GM18909 (cell line): Measurements from ENCODE around the gene WNT2B.
"Not testable (repeated sequence)": the region's sequence is repeated elsewhere in the genome, so short reads cannot be mapped to it uniquely, and the experiment has no call there.

Experiments used
- ATAC-seq: cut with Tn5 transposase; IDR thresholded peaks from one replicate; pipeline ENCODE4 v1.9.1; 2021; ENCODE audit warnings: mild to moderate bottlenecking; ENCODE audit not compliant: unreplicated experiment, poor library complexity

The WNT2B gene

DNA sequence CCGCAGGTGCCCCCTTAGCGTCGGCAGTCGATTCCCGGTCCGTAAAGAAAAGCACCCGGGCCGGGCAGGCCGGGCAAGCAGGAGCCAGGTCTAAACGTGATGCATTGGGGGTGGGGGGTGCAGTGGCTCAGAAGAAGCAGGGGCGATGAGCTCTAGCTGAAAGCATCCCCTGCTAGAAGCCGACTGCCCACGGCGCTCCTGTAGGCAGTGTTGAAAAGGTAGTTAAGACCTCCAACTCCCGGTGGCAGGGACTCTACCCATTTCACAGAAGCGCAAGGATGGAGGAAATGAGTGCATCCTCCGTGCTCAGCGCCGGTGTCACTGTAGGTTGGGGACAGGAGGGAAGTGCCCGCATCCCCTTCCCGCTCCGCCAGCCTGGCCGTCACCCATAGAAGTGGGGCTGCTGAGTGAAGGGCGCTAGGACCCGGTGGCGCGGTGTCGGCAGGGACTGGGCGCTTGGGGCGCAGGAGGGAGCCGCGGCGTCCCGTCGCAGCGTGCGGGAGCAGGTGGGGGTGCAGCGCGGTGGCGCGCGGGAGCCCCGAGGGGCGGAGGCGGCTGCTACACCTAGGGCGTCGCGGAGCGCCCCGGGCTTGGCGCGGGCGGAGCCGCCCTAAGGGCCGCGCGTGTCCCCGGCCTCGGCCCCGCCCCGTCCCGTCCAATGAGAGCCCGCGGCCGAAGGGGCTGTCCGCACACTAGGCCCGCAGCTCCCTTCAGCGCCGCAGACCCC is at the start of gene WNT2B:
TSS of gene WNT2B (plus strand) at position 688 of the 727 bp plus-strand sequence. CDS start 298 bp downstream, outside the sequence.
- ATAC-seq: peak; percentile 55

DNA sequence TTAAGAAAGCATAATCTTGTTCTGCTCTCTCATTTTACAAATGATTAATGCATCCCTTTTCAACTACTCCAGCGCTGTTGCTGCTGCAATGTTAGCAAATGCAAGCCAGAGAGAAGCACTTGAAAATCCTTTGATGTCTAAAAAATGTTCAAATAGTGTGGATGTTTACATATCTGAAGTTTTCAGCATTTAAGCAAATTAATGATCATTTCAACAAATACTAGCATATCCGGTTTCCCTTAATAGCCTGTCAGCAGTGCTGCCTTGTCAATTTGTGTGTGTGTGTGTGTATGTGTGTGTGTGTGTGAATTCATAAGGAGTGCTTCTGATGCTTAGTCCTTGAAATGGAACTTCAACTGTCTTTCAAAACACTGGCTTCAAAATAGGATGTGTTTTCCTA is 48.1 kb upstream of the WNT2B start:
- ATAC-seq: no peak

DNA sequence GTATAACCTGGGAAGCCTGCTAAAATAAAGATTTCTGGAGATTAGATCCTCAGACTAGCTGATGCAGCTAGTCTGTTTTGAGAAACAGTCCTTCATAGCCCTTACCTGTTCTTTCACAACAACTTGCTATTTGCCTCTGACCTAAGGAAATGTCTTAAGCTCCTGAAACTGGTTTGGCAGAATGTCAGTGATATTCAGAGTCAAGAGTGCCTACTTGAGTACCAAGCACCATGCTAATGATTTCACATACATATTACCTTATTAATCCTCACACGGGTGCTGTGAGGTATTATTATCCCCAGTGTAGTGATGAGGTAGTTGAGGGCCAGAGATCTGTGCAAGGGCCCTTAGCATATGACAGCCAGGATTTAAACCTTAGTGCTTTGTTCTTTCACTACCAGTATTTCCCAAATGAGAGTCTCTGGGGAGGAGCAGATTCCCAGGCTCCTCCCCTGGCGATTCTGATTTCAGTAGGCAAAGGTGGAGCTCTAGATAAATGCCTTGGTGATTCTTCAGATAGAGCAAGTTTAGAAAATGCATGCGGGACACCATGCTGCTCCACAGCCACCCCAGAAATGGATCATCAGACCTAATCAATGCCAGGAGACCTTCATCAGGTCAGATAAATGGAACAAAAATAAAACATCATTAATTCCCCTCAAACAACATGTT is 47.4 kb upstream of the WNT2B start:
- ATAC-seq: no peak

DNA sequence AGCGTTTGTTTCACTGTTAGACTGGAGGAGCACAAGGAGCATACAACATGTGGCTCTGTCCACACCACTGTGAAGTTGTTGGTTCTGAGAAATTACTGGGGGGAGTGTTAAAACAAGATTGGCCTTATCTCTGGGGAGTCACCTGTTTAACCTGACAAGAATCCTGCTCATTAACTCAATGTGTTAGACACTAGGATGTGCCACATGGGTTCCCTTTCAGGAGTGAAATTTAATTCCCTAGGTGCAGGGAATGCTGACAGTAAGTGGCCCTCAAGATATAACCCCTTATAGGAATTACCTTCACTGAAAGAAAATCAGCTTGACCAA is 45.8 kb upstream of the WNT2B start:
- ATAC-seq: no peak

DNA sequence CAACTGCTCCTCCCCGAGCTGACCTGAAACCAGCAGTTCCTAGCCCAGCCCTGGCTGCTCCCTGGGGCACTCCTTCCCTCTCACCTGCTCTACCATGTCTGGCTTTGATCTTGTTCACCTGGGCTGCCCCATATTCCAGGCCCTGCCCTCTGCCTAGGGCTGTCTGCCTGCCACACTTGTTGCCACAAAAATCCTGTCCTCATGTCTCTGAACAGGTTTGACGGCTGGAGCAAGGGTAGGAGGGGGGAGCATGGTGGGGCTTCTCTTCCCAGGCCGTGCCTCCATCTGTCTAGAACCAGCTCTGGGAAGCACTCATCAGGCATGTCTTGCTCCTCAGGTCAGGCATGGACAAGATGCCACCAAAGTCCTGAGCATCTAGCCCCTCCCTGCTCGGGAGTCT is 44.3 kb upstream of the WNT2B start:
- no peak for ATAC-seq

DNA sequence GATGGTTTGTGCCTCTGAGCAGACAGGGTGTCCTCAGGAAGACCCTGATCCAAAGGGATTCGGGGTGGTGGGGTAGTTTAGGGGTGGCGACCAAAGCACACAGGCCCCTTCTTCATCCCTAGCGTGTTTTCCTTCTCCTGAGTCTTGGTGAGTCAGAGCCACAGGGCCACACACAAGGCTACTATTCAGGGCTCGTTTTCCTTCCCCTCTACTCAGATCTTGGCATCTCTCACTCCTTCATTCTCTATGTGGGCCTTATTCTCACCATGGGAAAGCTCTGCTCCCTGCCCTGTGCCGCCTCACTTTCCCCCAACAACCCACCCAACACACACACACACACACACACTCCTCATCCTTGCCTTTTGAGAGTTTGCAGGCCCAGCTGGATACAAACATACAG is 43.6 kb upstream of the WNT2B start:
- no peak for ATAC-seq

DNA sequence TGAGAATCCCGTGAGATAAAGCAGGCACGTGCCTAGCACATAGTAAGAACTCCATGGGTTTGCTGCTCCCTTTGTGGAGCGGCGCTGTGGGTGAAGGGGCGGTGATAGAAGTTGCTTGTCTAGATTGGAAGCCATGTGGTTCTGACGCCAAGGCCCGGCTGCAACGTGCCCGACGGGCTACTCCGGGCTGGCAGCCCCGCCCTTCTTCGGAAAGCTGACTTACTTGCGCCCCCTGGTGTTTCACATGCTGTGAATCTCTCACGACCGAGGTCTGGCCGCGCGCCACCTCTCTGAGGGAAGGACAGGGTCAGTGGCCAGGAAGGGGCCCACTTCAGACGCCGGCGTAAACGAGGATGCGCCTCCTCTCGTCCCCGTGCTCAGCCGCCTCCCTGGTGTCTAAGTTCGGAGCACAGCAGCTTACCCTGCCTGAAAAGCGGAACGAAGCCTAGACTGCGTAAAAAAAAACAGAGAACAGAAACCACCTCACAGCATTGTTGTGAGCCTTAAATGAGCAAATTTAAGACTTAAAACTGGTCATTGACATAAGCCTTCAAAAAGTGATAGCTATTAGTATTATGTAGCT is 42.6 kb upstream of the WNT2B start:
- peak; percentile 94 for ATAC-seq

DNA sequence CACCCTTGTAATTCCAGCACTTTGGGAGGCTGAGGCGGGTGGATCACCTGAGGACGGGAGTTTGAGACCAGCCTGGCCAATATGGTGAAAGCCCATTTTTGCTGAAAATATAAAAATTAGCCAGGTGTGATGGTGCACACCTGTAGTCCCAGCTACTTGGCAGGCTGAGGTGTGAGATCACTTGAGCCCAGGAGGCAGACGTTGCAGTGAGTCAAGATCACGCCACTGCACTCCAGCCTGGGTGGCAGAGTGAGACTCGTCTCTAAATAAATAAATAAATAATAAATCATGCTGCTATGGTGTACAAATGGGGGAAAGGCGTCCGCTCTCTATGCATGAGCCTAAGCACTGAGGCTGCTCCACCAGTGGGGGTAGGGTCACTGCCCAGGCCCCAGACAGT is 38.4 kb upstream of the WNT2B start:
- ATAC-seq: not testable (repeated sequence)

DNA sequence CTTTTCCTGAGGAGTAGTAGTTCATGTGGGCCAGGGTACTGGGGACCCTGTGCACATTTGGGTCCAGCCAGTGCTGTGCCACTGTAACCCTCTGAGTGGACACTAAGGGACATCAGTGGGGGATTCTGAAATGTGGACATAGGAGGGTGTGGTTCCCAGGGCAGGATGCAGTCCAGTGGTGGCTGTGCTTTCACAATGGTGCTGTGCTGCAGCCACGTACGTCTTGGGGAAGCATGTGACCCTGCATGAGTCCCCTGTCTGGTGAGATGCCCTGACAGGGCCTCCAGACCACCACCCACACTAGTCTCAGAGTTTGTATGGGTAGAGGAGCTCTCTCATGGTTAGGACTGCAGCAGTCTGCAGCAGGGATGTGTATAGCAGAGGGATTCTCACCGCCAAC is 37.8 kb upstream of the WNT2B start:
- ATAC-seq: no peak

DNA sequence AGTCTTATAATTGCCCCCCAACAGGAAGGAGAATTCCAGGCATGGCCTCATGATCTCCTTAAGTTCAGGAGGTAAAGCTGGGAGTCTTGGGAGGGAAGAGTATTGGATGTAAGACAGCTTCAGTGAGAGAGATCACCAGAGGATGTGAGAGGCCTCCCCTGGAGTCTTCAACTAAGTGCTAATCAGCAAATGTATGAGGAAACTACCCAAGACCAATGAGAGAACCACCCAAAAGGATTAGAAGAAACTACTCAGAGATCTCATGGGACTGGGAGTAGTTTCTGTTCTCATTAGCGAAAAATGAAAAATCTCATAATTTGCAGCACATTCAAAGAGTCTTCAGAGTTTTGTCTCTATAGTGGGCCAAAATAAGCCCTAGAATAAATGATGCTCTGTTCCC is 36.6 kb upstream of the WNT2B start:
- no peak for ATAC-seq

DNA sequence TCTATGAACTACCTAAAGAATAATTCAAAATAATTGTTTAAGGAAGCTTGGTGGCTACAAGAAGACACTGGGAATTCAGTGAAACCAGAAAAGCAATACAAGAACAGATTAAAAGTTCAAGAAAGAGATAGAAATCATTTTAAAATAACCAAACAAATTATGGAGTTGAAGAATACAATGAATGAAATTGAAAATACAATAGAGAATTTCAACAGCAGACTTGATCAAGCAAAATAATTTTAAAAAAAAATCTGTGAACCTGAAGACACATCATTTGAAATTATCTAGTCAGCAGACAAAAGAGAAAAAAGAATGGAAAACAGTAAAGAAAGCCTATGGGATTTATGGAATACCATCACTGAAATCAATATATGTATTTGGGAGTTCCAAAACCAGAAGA is 31.2 kb upstream of the WNT2B start:
- ATAC-seq: no peak

DNA sequence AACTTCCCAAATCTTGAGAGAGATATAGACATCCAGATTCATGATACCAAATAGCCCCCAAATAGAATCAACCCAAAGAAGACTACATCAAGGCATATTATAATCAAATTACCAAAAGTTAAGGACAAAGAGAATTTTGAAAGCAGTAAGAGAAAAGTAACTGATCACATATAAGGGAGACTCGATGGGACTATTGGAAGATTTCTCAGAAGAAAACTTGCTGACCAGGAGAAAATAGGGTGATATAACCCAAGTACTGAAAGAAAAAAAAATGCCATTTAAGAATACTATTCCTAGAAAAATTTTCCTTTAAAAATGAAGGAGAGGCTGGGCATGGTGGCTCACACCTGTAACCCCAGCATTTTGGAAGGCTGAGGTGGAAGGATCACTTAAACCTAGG is 30.5 kb upstream of the WNT2B start:
- ATAC-seq: no peak

DNA sequence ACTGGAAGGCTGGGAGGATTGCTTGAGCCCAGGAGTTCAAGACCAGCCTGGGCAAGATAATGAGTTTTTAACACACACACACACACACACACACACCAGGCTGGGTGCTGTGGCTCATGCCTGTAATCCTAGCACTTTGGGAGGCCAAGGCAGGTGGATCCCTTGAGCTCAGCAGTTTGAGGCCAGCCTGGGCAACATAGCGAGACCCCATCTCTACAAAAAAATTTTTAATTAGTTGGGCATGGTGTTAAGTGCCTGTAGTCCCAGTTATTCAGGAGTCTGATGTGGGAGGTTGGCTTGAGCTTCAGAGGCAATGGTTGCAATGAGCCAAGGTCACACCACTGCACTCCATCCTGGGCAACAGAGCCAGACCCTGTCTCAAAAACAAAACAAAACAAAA is 22.7 kb upstream of the WNT2B start:
- ATAC-seq: not testable (repeated sequence)

DNA sequence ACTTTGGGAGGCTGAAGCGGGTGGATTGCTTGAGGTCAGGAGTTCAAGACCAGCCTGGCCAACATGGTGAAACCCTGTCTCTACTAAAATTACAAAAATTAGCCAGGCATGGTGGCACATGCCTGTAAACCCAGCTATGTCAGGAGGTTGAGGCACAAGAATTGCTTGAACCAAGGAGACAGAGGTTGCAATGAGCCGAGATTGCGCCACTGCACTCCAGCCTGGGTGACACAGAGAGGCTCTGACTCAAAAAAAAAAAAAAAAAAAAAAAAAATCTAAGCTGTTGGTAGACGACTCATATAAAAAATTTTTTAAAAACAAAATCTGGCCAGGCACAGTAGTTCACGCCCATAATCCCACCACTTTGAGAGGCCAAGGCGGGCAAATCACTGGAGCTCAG is 21.1 kb upstream of the WNT2B start:
- ATAC-seq: not testable (repeated sequence)

DNA sequence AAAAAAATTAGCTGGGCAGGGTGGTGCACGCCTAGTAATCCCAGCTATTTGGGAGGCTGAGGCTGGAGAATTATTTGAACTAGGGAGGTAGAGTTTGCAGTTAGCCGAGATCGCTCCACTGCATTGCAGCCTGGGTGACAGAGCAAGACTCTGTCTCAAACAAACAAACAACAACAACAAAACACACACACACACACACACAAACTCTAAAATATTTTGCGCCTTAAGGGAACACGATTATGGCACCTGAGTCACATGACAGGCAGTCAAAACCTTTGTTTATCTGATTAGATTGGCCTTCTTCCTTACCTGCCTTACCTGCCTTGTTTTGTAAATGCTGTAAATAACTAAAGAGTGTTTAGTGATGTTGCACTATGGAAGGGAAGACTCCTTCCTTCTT is 20.6 kb upstream of the WNT2B start:
- ATAC-seq: no peak

DNA sequence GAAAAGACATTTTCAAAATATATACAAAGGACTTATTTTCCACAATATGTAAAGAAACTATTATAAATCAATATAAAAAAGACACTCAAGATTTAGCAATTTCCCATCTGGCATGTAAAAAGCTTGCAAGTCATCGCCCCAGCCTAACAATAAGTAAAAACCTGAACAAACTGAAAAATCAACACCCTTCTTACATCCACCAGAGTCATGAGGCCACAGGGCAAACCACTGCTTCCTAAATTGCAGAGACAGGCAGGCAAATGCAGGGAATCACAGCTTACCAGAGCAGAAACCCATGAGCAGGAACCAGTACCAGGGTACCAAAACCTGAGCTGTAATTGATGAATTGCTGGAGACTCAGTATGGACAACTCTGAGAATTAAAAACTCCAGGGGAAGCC is 16.7 kb upstream of the WNT2B start:
- no peak for ATAC-seq

DNA sequence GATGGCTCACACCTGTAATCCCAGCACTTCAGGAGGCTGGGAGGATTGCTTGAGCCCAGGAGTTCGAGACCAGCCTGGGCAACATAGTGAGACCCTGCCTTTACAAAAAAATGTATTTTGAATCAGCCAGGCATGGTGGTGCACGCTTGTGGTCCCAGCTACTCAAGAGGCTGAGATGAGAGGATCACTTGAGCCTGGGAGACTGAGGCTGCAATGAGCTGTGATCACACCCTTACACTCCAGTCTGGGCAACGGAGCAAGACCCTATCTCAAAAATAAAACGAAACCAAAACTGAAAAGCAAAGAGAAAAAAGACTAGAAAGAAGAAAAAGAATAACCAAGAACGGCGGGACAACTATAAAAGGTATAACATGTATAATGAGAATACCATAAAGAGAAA is 15.4 kb upstream of the WNT2B start:
- ATAC-seq: no peak

DNA sequence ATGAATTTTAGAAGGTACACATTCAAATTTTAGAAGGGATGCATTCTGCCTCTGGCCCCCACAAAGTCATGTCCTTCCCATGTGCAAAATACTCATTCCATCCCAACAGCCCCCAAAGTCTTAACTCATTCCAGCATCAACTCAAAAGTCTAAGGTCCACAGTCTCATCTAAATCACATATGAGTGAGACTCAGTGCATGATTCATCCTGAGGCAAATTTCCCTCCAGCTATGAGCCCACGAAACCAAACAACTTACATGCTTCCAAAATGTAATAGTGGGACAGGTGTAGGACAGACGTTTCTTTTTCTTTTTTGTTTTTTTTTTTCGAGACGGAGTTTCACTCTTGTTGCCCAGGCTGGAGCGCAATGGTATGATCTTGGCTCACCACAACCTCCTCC is 12.5 kb upstream of the WNT2B start:
- ATAC-seq: no peak

DNA sequence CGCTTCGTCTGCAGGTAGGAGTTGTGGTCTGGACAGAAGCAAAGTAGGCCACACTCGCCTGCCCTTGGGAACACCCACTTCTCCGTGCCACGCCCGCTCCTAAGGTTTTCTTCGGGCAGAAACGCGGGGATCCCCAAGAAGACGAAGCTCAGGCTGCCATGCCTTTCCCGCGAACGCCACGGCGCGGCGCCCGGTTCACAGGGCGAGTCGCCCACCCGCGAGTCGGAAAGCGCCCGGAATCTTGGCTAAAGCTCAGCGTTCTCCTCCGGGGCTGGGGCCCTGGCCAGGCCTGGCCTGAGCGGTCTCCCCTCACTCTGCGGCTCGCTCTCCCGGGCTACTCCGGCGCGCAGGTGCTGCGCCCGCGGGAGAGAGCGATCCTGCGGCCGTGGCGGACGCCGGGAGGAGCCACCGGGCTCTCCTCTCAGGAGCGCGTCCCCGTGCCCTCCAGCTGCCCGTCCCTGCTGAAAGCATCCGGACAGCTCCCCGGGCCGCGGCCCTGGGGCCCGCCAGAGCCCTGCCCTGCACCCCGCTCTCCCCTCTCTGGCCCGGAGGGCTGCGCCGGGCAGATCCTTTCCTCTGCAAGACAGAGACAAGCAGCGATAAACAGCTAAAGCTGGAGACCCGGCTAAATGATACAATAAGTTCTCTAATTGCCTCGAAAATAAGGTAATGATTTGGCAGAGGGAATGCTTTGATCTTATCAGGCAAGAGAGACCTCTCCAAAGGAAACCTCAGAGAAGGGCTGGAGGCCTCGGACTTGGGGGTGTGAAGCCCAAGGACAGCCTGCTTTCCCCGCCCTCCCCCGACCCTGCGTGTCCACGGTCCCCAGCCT is 6.7 kb upstream of the WNT2B start:
- peak; percentile 61 for ATAC-seq

DNA sequence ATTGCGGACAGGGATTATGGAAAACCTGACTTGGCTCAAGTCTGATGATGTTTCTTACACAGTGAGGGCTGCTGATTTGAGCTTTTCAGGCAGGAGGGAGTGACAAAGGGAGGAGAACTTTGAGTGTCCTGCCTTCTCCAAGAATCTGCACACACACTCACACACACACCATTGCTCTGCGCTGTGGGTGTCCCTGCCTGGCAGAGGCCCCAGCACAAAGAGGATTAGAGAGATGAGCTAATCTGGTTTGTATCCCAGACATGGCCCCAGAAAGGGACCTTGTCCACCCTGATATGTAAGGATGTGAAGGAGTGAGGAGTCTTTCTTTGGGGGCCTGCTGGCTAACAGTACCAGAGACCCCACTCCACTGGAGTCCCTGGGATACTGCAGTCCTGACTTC is 5.9 kb upstream of the WNT2B start:
- ATAC-seq: no peak
